Measurements from ENCODE around the gene CD24. TPM values are rescaled to one million over a fixed set of nuclear protein-coding genes. Genes with fewer than 3 reads are reported as not detected.
"Not testable (repeated sequence)": the region's sequence is repeated elsewhere in the genome, so short reads cannot be mapped to it uniquely, and the experiment has no call there.

Gene CD24
- total RNA-seq (1 to 10 TPM in 3 of 5 donors, under 1 TPM in 2; 0.88 to 6.6 (median 3.4) TPM), total RNA-seq (0 to 1.2 (median 0.25) reads per million in 29 experiments)
- 4.7 TPM for total RNA-seq (2013)

GRCh38 chr6:106974336-106974998 lies at the start of gene CD24:
CD24 (minus strand) TSS chr6:106974729; CDS start chr6:106974646, 83 bp downstream.
- CTCF ChIA-PET: no interaction called here
- no peaks in the 10 kb centered on the region for H3K36me3 ChIP-seq (ENCODE audit: control insufficient read depth in 2 of 2, extremely low read depth in 1 of 2, insufficient read depth in 1 of 2, low read length in 1 of 2)
- POLR2A ChIA-PET: no interaction called here
- H3K27ac Mint-ChIP-seq: no peak within 1 kb of the TSS
- H3K36me3 Mint-ChIP-seq: no peaks in the 10 kb centered on the region
- DNase-seq (peak in 4 of 35 experiments; percentile 6 to 8 (median 7)), ATAC-seq (replicated peaks in 1 of 4) (peak in 3 of 4 experiments; percentile 10 to 28 (median 26))
- peaks cover 10 to 43% of the 10 kb centered on the region in 2 experiments for H3K27me3 ChIP-seq (replicated peaks in 1 of 2; ENCODE audit: control insufficient read depth in 2 of 2, extremely low read depth in 1 of 2, insufficient read depth in 2 of 2, low read length in 1 of 2)
- peaks cover 11 to 20% (median 18%) of the 10 kb centered on the region in 3 donors for H3K4me1 Mint-ChIP-seq
- H3K4me1 ChIP-seq (ENCODE audit: control insufficient read depth in 1 of 2, extremely low read depth in 1 of 2, insufficient read depth in 2 of 2, low read length in 2 of 2): peaks cover 4 to 22% of the 10 kb centered on the region in 2 experiments
- H3K4me3 ChIP-seq (ENCODE audit: control insufficient read depth in 1 of 2, extremely low read depth in 1 of 2, low read length in 1 of 2): peak within 1 kb of the TSS; percentile 12 to 47
- H3K9me3 ChIP-seq: no peaks in the 10 kb centered on the region
- peak within 1 kb of the TSS; percentile 63 to 76 (median 73) for H3K4me3 Mint-ChIP-seq
- H3K27me3 Mint-ChIP-seq: peaks cover 53 to 61% of the 10 kb centered on the region in 2 donors
- WGBS (ENCODE audit: insufficient coverage): under 1% methylated on average over 62 of the region's 73 CpGs
- no peak within 1 kb of the TSS for H3K27ac ChIP-seq (ENCODE audit: low read length)
- no peaks in the 10 kb centered on the region for H3K9me3 Mint-ChIP-seq

- no peak overlapping the region for H3K4me3 Mint-ChIP-seq
- no peaks in the 10 kb centered on the region for H3K4me1 Mint-ChIP-seq
- ChIA-PET CTCF (interaction anchor here (0.7 kb wide), 2 partner anchors 202 to 409 kb away, joined by 3 read pairs; no protein-coding TSS in a partner anchor), POLR2A (no interaction called here)
- DNase-seq (no peak), ATAC-seq (replicated peaks in 1 of 4) (no peak)
- Histone ChIP-seq H3K4me3 (ENCODE audit: control insufficient read depth in 1 of 2, extremely low read depth in 1 of 2, low read length in 1 of 2) (no peak overlapping the region), H3K9me3 (no peaks in the 10 kb centered on the region), H3K36me3 (ENCODE audit: control insufficient read depth in 2 of 2, extremely low read depth in 1 of 2, insufficient read depth in 1 of 2, low read length in 1 of 2) (no peaks in the 10 kb centered on the region), H3K4me1 (ENCODE audit: control insufficient read depth in 1 of 2, extremely low read depth in 1 of 2, insufficient read depth in 2 of 2, low read length in 2 of 2) (no peaks in the 10 kb centered on the region), H3K27me3 (replicated peaks in 1 of 2; ENCODE audit: control insufficient read depth in 2 of 2, extremely low read depth in 1 of 2, insufficient read depth in 2 of 2, low read length in 1 of 2) (no peaks in the 10 kb centered on the region), H3K27ac (ENCODE audit: low read length) (no peak overlapping the region)
- no peaks in the 10 kb centered on the region for H3K36me3 Mint-ChIP-seq
- H3K27me3 Mint-ChIP-seq: no peaks in the 10 kb centered on the region
- no CpG with 5 or more reads among the region's 1 CpG for WGBS (ENCODE audit: insufficient coverage)
- no peaks in the 10 kb centered on the region for H3K9me3 Mint-ChIP-seq
- H3K27ac Mint-ChIP-seq: peak overlapping the region in 1 of 2 donors; percentile 3
Observed at GRCh38 chr6:107021446-107022185, 47.1 kb upstream of the CD24 start.

GRCh38 chr6:107020239-107020638 lies 45.7 kb upstream of the CD24 start:
- ATAC-seq (replicated peaks in 1 of 4): no peak
- Histone ChIP-seq H3K27ac (ENCODE audit: low read length) (no peak overlapping the region), H3K36me3 (ENCODE audit: control insufficient read depth in 2 of 2, extremely low read depth in 1 of 2, insufficient read depth in 1 of 2, low read length in 1 of 2) (no peaks in the 10 kb centered on the region), H3K9me3 (no peaks in the 10 kb centered on the region), H3K4me1 (ENCODE audit: control insufficient read depth in 1 of 2, extremely low read depth in 1 of 2, insufficient read depth in 2 of 2, low read length in 2 of 2) (no peaks in the 10 kb centered on the region), H3K4me3 (ENCODE audit: control insufficient read depth in 1 of 2, extremely low read depth in 1 of 2, low read length in 1 of 2) (no peak overlapping the region), H3K27me3 (replicated peaks in 1 of 2; ENCODE audit: control insufficient read depth in 2 of 2, extremely low read depth in 1 of 2, insufficient read depth in 2 of 2, low read length in 1 of 2) (no peaks in the 10 kb centered on the region)
- no peak overlapping the region for H3K4me3 Mint-ChIP-seq
- ChIA-PET CTCF (no interaction called here), POLR2A (no interaction called here)
- WGBS (ENCODE audit: insufficient coverage): 85% methylated on average over 4 of the region's 4 CpGs
- H3K27ac Mint-ChIP-seq: no peak overlapping the region
- no peaks in the 10 kb centered on the region for H3K4me1 Mint-ChIP-seq
- no peaks in the 10 kb centered on the region for H3K36me3 Mint-ChIP-seq
- H3K9me3 Mint-ChIP-seq: no peaks in the 10 kb centered on the region
- no peaks in the 10 kb centered on the region for H3K27me3 Mint-ChIP-seq
- no peak for DNase-seq

GRCh38 chr6:107019628-107020027 lies 45.1 kb upstream of the CD24 start:
- 80% methylated on average over 2 of the region's 8 CpGs for WGBS (ENCODE audit: insufficient coverage)
- H3K36me3 ChIP-seq (ENCODE audit: control insufficient read depth in 2 of 2, extremely low read depth in 1 of 2, insufficient read depth in 1 of 2, low read length in 1 of 2); H3K27me3 ChIP-seq (replicated peaks in 1 of 2; ENCODE audit: control insufficient read depth in 2 of 2, extremely low read depth in 1 of 2, insufficient read depth in 2 of 2, low read length in 1 of 2); H3K4me3 ChIP-seq (ENCODE audit: control insufficient read depth in 1 of 2, extremely low read depth in 1 of 2, low read length in 1 of 2); POLR2A ChIA-PET; H3K4me3 Mint-ChIP-seq; H3K9me3 ChIP-seq; H3K27ac ChIP-seq (ENCODE audit: low read length); H3K9me3 Mint-ChIP-seq; H3K27ac Mint-ChIP-seq; DNase-seq; H3K4me1 ChIP-seq (ENCODE audit: control insufficient read depth in 1 of 2, extremely low read depth in 1 of 2, insufficient read depth in 2 of 2, low read length in 2 of 2); H3K4me1 Mint-ChIP-seq; CTCF ChIA-PET; H3K27me3 Mint-ChIP-seq; H3K36me3 Mint-ChIP-seq; ATAC-seq (replicated peaks in 1 of 4): not testable (repeated sequence)

GRCh38 chr6:107019047-107019446 lies 44.5 kb upstream of the CD24 start:
- ATAC-seq (replicated peaks in 1 of 4): no peak
- H3K36me3 ChIP-seq (ENCODE audit: control insufficient read depth in 2 of 2, extremely low read depth in 1 of 2, insufficient read depth in 1 of 2, low read length in 1 of 2): no peaks in the 10 kb centered on the region
- Mint-ChIP-seq H3K4me3 (no peak overlapping the region), H3K27ac (no peak overlapping the region), H3K9me3 (no peaks in the 10 kb centered on the region), H3K27me3 (peaks cover 0 to 2% of the 10 kb centered on the region in 2 donors), H3K4me1 (no peaks in the 10 kb centered on the region), H3K36me3 (no peaks in the 10 kb centered on the region)
- ChIA-PET POLR2A (no interaction called here), CTCF (no interaction called here)
- peaks cover 0 to 3% of the 10 kb centered on the region in 2 experiments for H3K27me3 ChIP-seq (replicated peaks in 1 of 2; ENCODE audit: control insufficient read depth in 2 of 2, extremely low read depth in 1 of 2, insufficient read depth in 2 of 2, low read length in 1 of 2)
- H3K9me3 ChIP-seq: no peaks in the 10 kb centered on the region
- DNase-seq: no peak
- no peak overlapping the region for H3K4me3 ChIP-seq (ENCODE audit: control insufficient read depth in 1 of 2, extremely low read depth in 1 of 2, low read length in 1 of 2)
- no peaks in the 10 kb centered on the region for H3K4me1 ChIP-seq (ENCODE audit: control insufficient read depth in 1 of 2, extremely low read depth in 1 of 2, insufficient read depth in 2 of 2, low read length in 2 of 2)
- WGBS (ENCODE audit: insufficient coverage): 89% methylated on average over 5 of the region's 5 CpGs
- no peak overlapping the region for H3K27ac ChIP-seq (ENCODE audit: low read length)

- Mint-ChIP-seq H3K4me1 (no peaks in the 10 kb centered on the region), H3K36me3 (no peaks in the 10 kb centered on the region), H3K27me3 (peaks cover 9% of the 10 kb centered on the region in 2 donors), H3K4me3 (no peak overlapping the region), H3K27ac (no peak overlapping the region), H3K9me3 (no peaks in the 10 kb centered on the region)
- Histone ChIP-seq H3K9me3 (no peaks in the 10 kb centered on the region), H3K27ac (ENCODE audit: low read length) (no peak overlapping the region), H3K4me3 (ENCODE audit: control insufficient read depth in 1 of 2, extremely low read depth in 1 of 2, low read length in 1 of 2) (no peak overlapping the region), H3K27me3 (replicated peaks in 1 of 2; ENCODE audit: control insufficient read depth in 2 of 2, extremely low read depth in 1 of 2, insufficient read depth in 2 of 2, low read length in 1 of 2) (peaks cover 0 to 11% of the 10 kb centered on the region in 2 experiments), H3K36me3 (ENCODE audit: control insufficient read depth in 2 of 2, extremely low read depth in 1 of 2, insufficient read depth in 1 of 2, low read length in 1 of 2) (no peaks in the 10 kb centered on the region), H3K4me1 (ENCODE audit: control insufficient read depth in 1 of 2, extremely low read depth in 1 of 2, insufficient read depth in 2 of 2, low read length in 2 of 2) (no peaks in the 10 kb centered on the region)
- CTCF ChIA-PET: interaction anchor here in 1 of 2 donors (0.6 kb wide), 1 partner anchor 28 kb away, joined by 6 read pairs; no protein-coding TSS in a partner anchor
- no CpG with 5 or more reads among the region's 2 CpGs for WGBS (ENCODE audit: insufficient coverage)
- POLR2A ChIA-PET: no interaction called here
- ATAC-seq (replicated peaks in 1 of 4) (no peak), DNase-seq (no peak)
Observed at GRCh38 chr6:107009499-107009898, 35.0 kb upstream of the CD24 start.

All from T-cell (primary cell).